NCI-H1436 treated with DMSO at 0.1 percent for 48 hours (cell line): ENCODE data around the gene MYO5A.

Source experiments
- DNase-seq: peaks from one replicate; lab custom pipeline; 2025; lab: John Stamatoyannopoulos, UW

MYO5A gene

DNA sequence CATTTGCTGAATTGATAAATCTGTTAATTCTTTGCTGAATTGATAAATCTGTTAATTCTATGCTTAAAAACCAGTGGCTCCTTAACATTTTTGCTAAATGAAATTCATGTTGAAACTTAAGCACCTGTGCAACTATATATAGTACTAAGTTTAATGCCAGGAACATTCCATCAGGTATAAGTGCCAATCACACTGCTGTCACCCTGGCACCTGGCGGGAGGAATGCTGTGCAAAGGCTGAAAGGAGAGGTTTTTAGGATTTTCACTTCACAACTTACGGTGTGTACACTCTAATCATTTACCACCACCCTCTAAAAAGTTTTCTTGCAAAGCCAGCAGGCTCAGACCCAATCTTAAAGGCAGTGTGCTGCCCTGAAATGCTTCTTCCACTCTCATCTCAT, 199.5 kb downstream of the MYO5A start:
- no peak for DNase-seq

GRCh38 chr15:52328680-52329079, 200.0 kb downstream of the MYO5A start:
- DNase-seq, result no peak

GRCh38 chr15:52326756-52327155, 201.9 kb downstream of the MYO5A start:
- DNase-seq, result no peak

DNA sequence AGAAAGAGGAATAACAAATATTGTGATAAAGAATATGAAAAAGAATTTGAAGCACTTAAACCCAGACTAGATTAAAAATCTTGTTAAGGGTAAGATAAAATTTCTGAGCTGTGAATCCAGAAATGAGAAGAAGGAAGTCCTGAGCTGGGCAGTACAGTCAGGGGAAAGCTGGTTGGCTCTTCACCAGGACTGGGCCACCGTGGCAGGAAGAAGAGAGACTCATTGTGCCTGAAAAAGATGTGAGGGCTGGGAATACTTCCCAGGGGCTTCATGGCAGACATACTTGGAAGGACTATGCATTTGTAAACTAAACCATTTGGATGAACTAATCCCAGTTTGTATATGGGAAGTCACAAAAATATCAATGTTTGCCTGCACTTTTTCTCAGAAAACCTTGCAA, 204.6 kb downstream of the MYO5A start:
- no peak for DNase-seq

DNA sequence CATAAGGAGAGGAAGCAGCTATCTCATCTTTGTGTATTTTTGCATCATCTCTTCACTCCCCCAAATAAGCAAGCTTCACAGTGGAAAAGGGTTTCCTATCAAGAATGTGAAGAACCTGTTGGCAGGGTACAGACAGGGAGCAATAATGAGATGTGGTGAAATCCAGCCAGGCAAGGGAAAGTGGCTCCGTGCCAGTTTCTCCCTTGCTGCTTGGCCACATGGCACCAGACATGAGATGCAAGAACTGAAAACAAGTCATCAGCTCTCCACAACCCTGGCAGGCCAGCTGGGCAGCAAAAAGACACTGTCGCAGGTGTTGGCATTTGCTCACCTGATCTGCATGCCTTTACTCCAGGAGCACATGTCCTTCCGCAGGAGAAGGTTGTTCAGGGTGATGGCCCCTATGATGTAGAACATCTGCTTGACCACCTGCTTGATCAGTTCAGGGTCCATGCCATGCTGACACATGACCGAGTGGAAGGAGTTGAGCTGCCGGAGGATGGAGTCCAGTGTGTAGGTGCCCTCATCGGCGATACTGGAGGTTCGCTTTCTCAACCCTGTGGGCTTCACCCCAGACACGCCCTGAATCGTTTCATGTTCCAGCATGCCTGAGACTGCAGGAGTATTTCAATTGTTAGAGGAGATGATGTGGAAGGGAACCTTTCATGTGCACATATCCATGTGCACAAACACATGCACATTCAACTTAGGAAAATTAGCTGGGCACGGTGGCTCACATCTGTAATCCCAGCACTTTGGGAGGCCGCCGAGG, 209.8 kb downstream of the MYO5A start:
- no peak for DNase-seq

DNA sequence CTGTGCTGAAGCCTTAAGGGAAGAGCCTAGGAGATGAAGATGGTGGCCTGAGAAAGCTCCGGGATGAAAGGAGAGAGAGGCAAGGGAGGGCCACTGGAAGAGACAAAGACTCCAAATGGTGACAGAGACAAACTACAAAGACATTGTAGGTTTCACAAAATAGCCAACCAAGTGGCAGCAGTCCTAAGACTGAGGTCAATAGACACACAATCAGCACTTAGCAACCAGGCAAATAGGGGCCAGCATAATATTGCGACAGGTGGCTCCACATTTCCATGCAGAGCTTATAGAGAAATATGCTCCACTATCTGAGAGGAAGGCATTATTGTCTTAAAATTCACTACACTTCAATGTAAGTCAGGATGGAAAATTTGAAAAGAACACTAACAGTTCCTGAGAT, 211.0 kb downstream of the MYO5A start:
- no peak for DNase-seq

- no peak for DNase-seq
Measured at GRCh38 chr15:52317022-52317421, 211.7 kb downstream of the MYO5A start.

DNA sequence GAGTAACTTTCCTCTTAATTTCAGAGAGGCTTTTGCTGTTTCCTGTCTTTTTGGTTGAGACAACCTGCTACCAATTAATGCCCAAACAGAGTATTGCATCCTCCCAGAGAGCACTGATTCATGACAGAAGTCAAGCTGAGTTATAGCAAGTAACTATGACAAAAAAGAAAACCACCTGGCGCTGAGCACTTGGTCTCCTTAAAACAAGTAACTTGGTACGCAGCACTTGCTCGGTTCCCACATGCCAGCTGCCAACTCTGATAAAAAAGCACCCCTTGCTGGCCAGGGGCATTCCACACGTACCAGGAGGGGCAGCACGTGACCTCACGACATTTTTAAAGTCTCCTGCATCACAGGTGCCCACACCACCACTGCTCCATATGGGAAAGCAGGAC, 219.5 kb downstream of the MYO5A start:
- DNase-seq, result no peak

DNA sequence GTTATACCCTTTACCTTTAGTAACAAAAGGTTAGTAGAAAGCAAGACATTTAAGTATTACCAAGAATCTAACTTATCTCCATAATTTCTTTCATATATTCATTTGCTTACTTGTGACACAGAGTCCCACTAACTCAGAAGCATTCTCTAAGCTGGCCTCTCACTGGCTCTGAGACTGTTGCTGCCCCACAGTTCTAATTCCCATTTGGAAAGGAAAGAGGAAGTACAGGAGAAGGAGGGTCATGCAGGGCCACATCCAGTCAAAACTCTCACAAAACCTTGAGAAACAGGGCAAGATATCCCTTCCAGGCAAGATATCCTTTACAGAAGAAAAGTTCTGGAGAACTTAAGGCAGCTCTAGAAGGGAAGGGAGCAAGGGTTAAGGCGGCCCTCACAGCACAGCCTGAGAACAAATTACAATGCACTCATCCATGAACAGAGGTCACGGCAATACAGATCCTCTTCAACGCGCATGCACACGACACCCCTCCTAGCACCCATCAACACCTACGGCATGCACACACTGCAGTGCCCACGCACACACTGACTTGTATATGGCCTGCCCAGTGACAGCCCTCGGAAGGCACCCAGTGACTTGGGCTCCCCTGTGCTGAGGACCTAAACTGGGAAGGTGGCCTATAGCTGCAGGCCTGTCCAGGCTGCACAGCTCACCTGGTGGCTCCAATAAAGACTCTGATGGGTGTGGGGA, 220.1 kb downstream of the MYO5A start:
- DNase-seq, result no peak

GRCh38 chr15:52307847-52308246, 220.8 kb downstream of the MYO5A start:
- DNase-seq, result no peak

GRCh38 chr15:52306270-52306669, 222.4 kb downstream of the MYO5A start:
- DNase-seq, result no peak

DNA sequence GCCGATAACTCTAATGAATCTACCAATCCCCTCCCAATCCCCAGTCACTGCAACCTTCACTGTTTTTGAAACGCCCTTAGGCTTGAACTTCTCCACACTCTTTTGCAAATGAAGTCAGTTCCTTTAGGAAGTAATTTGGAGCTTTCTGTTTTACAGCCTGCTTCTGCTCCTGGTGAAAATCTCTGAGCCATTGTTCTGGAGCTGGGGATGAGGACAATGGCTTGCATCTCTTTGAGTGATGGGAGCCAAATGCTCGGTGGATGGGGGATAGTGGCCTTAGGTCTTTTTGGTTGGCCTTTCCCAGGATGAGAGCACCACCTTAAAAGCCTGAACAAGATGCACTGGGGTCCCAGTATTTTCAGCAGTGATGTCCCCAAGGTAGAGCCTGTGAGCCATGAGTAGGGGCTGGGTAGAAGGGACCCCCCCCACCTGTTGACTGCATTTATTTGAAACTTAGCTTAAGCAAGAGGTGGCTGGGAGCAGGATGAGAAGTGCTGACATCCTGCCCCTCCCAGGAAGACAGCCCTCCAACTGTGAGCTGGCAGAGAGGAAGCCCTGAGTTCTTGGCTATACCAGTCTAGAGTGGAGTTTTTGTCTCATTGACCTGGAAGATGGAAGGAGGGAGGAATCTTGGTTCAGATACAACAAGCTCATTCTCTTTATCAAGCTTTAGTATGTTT, 225.4 kb downstream of the MYO5A start:
- no peak for DNase-seq

DNA sequence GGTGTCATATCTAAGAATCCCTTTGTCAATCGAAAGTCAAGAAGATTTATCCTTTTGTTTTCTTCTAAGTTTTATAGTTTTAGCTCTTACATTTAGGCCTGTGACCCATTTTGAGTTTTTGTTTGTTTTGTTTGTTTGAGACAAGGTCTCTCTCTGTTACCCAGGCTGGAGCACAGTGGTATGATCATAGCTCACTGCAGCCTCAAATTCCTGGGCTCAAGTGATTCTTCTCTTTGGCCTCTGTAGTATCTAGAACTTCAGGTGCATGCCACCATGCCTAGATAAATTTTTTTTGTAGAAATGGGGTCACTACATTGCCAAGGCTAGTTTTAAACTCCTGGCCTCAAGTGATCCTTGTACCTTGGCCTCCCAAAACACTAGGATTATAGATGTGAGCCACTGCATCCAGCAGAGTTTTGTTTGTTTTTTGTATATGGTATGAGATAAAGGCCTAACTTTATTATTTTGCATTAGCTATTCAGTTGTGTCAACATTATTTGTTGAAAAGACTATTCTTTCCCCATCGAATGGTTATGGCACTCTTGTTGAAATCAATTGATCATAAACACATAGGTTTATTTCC, 227.3 kb downstream of the MYO5A start:
- DNase-seq, result no peak

DNA sequence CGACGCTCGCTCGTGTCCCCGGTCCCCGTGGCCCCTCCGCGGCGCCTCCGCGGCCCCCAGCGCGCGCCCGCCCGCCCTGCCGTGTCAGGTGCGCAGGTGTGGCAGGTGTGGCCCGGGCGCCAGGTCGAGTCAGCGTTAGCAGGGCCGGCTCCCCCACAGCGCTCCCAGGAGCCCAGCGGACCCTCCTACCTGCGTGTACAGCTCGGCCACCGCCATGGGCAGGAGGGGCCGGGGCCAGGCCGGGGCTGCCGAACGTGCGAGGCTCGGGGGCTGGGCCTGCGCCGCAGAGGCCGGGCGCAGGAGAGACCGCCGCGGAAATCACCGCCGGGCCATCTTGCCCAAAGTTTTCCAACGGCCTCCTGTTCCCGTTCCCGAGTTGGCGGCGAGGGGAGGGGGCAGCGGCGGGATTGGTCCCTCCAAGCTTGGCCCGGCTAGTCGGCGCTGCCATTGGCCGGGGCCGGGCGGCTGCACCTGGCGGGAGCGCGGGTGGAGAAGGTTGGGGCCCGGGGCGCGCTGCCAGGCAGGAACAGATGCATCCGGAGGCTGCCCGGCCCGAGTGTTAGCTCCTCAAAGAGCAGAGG, 233.2 kb downstream of the MYO5A start, which contains the start of gene MYO5C:
Gene MYO5C (minus strand): TSS at position 384 of the 581 bp plus-strand sequence. CDS start 168 bp downstream, at position 216.
- peak; percentile 47 for DNase-seq

DNA sequence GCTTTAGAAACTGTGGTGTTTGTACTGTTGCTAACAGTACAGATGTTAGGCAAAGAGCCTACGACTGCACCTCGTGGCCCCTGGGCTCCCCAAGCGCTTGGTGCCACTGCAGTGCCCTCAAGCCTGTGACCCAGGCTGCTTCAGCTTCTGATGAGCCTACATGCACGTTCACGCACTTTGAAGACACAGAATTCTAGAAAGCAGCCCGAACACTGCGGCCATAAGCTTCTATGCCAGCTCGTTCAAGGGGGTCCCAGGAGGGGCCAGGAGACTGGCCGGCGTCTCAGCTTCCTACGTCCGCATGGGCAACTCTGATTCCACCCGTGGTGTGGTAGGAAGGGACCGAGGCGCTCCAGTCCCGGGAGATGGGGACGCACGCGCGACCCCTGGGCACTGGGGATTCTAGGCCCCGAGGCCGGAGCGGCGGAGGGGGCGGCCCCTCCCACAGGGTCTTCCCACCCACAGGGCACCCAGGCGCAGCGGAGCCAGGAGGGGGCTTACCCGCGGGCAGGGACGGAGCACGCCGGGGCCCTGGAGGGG, 233.7 kb downstream of the MYO5A start:
- no peak for DNase-seq

GRCh38 chr15:52292780-52293392, 235.8 kb downstream of the MYO5A start:
- DNase-seq, result no peak

DNA sequence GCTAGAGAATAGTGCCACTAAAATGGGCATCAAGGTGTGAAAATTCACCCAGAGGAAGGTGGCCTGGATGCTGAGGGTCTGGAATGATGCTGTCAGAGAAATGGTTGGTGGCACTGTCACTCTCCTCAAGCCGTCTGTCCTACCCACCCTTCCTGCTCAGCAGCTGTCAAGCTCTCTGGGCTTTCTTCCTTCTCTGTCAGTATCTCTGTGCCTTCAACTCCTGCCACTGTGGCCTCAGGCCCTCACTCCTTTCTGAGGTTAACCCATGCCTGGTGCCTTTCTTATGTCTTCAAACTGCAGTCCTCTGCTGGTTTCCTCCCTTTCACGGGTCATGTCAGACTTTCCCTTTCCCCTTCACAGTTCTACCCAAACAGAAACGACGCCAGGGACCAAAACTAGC, 237.5 kb downstream of the MYO5A start:
- no peak for DNase-seq

- no peak for DNase-seq
Measured at GRCh38 chr15:52290800-52291199, 237.9 kb downstream of the MYO5A start.

DNA sequence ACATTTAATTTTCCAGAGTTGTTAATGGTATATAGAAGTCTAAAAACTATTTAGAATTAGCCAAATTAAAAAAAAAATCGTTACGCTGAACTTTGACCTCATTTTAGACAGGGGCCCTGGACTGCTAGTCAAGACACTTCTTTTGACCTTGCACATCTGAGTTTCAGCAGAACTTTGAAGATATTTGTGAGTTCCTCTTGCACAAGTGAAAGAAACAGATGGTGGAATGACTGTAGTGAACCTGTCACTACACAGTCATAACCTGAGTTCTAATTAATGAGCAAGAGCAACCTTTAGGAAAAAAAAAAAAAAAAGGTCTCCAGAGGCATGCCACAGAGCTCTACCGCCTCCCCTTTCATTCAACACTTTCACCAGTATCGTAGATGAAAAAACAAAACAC, 238.4 kb downstream of the MYO5A start:
- DNase-seq, result no peak

DNA sequence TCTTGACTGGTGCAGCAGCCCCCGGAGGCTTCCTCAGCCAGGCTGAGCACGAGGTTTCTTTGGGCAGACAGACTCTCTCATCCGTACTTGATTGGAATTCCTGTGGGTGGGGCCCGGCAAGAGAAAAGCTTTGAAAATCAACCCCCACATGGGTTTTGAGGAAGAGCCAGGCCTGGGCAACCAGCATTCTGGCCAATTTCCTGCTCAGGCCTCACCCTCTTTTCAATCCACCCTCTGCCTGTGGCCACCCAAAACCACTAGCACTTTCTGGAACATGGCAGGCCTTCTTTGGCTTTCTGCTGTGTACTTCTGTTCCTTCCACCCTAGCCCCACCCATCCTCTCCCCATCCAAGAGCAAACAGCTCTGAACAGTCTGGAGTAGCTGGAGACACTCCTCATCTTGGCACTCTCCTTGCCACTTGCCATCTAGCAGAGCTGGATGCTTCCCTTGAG, 239.0 kb downstream of the MYO5A start:
- DNase-seq, result no peak

GRCh38 chr15:52288986-52289385, 239.7 kb downstream of the MYO5A start:
- no peak for DNase-seq
